ENCODE measurements around the gene SLC1A1.
"Not testable (repeated sequence)": the region's sequence is repeated elsewhere in the genome, so short reads cannot be mapped to it uniquely, and the experiment has no call there.

SLC1A1 gene

GRCh38 chr9:4507306-4508130 lies 17.2 kb downstream of the SLC1A1 start:
- no peak for DNase-seq

DNA sequence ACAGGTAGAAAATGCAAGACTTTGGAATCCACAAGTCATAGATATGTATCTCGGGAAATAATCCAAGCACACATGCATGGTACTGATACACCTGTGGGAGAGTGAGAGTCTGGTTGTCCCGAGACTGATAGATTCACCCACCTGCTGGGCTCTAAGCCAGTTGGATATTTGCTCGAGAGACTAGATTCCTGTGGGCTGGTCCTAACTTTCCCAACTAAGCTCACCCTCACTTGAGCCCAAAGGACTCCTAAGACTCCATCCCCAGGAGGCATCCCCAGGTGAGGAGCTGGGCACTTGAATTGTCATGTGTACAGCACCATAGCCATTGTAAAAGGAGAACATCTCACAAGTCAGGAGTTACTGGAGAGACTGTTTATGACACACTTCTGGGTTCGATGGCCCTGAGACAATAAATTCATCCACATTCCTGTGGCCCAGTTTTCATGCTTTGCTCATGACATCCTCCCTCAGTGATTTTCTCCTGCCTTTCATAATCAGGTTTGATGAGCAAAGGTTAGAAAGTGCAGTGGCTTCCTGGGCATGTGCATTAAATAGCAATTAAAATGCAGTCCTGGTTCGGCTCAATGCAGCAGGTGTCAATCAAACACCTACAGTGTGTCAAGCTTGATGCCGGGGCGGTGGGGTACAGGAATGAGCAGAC lies 18.1 kb downstream of the SLC1A1 start:
- DNase-seq = no peak

DNA sequence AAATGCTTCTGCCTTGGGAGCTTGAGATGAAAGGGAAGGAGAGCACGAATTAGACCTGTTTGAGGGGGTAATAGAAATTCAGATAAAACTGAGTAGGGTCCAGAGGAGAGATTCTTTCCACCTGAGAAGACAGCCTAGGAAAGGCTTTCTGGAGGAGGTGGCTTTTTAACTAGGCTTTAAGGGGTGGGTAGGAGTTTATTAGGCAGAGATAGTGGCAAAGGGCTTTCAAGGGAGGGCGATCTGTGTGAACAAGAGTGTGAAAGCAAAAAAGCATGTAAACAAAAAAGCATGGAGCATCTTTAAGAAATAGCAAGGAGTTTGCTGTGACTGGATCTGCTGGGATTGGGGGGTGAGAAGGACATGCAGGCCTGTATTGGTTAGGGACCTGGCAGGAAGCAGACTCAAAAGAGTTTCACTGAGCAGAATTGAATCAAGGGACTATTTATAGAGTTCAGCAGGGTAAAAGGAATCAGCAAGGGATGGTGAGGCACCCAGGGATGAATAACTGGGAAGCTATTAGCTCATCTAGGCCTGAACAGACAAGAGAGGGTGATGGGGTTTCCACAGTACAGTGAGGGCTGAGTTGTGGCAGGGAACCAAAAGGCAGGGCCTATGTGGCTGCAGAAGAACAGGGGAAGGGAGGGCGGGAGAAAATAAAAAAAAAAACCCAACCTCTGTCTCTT lies 18.8 kb downstream of the SLC1A1 start:
- DNase-seq = no peak

DNA sequence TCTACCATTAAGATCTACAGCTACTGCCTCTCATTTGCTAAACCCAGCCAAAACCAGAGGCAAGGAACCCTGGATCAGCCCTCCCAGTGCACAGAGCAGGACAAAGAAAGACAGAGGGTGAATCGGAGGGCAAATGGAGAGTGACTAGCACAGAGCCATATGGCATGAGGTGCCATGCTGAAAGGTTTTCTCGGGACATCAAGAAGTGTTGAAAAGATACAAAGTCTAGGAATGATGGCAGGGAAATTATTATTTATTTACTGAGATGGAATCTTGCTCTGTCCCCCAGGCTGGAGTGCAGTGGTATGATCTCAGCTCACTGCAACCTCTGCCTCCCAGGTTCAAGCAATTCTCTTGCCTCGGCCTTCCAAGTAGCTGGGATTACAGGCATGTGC lies 19.3 kb downstream of the SLC1A1 start:
- DNase-seq = no peak

- DNase-seq = no peak
Measured at GRCh38 chr9:4510546-4511322, 20.5 kb downstream of the SLC1A1 start.

DNA sequence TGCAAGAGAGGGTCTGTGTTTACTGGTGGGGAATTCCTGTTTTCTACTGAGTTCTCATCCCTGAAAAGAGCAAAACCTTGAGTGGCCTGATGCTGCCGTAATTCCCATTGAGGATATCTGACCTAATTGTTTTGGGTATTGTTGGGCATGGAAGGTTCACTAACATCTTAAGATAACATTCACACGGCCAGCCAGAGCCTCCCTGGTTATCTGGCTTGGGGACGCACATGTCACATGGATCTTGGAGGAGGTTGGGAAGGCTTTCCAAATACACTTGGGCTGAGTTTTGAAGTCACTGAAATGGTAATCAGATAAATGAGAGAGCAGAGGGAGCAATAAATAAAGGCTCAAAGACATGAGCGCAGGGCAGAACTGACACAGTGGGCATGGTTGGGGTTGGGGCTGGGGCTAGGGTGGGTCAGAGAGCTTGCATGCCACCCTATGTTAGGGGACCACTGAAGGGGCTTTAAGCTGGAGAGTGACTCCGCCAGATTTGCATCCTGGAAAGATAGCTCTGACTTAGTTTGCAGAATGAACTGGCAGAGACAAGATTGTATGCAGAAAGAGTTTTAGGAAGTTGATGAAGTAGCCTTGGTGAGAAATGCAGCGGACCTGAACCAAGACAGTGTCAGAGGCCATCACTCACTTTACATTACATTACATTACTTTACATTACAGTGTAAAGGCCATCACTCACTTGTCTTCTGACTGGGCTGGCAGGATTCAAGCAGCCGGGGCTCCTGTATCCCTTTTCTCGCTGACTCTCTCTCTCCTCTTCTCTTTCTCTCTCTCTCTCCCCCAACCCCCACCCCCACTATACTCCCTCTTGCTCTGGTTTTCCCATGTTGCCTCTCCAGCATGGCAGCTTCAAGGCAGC lies 24.2 kb downstream of the SLC1A1 start:
- DNase-seq = no peak

DNA sequence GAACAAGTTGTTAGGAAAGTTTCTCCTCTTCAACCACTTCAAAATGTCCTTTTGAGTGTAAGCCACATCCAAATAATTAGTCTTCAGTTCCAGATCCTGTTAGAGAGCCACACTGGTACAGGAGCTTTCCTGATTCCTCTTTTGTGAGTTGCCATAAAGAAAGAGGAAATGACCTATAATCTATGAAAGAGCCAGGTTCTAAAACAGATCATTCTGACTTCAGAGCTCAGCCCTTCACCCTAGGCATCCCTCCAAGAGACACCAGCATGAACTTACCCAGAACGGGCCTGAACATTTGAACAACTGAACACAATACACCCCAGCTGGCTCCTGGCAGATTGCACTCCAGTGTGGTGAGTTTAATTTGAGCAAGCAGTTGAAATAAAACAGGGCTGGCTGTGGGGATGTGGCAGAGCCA lies 25.7 kb downstream of the SLC1A1 start:
- DNase-seq = no peak

GRCh38 chr9:4517274-4517673 lies 27.0 kb downstream of the SLC1A1 start:
- DNase-seq = no peak

DNA sequence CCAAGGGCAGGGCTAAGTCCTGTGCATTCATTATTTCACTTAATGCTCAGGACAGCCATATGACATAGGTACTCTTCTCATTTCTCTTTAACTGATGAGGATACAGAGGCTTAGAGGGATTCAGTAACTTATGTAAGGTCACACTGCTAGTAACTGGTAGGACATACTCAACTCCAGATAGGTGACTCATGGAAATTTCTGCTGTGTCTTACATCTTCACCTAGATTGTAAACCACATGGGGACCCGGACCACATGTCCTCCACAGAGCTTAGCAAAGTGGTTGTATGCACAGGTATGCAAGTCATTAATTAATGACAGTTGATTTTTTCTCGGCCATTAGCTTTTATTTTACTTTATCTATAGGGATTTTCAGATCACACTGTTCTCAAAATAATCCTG lies 29.3 kb downstream of the SLC1A1 start:
- no peak for DNase-seq

DNA sequence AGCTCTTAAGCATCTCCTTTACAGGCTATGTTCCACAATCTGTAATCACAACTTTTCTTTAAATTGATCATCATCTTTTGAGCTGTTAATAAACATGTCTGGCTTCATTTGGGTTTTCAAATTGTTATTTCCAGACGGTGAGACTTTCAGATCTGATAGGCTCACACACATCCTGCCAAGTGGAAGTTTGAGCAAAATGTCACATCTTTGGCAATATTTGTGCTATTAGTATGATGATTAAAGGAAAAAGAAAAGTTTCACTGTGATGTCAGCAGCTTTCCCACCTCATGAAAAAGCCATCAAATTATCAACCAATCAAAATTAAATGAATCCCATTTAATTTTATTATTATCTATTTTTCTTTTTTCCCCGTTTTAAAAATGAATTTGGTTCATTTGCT lies 29.8 kb downstream of the SLC1A1 start:
- no peak for DNase-seq

DNA sequence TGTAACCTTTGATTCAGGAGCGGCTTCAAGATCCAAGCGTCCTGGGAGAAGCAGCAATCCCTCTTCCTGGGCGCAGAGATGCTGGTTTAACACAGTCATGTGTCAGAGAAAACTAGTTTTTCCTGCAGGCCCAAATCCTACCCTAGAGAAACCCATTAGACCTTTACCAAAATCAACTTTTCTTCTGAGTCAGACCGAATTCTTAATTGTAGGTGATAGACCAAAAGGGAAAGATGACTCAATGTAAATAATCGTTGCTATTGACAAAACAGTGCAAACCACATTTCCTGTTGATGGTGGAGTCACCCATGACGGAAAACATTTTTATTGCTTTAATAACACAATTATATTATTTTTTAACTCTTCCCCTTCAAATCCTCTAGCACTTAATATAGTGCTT lies 40.1 kb downstream of the SLC1A1 start:
- no peak for DNase-seq

DNA sequence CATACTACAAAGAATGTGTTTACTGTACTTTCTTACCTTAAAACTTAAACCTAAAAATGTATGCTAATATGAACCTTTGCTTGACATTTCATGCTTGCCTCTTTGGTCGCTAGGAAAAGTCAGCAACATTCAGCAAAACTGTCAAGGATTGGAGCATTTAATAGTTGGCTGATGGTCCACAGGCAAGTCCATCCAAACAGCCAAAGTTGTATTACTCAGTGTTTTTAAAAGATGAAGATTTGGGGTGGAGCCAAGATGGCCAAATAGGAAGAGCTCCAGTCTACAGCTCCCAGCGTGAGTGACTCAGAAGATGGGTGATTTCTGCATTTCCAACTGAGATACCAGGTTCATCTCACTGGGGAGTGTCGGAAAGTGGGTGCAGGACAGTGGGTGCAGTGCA lies 40.6 kb downstream of the SLC1A1 start:
- DNase-seq = not testable (repeated sequence)

- not testable (repeated sequence) for DNase-seq
Measured at GRCh38 chr9:4531355-4531754, 41.1 kb downstream of the SLC1A1 start.

DNA sequence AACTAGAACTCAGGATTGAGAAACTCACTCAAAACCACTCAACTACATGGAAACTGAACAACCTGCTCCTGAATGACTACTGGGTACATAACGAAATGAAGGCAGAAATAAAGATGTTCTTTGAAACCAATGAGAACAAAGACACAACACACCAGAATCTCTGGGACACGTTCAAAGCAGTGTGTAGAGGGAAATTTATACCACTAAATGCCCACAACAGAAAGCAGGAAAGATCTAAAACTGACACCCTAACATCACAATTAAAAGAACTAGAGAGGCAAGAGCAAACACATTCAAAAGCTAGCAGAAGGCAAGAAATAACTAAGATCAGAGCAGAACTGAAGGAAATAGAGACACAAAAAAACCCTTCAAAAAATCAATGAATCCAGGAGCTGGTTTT lies 43.6 kb downstream of the SLC1A1 start:
- DNase-seq = not testable (repeated sequence)

DNA sequence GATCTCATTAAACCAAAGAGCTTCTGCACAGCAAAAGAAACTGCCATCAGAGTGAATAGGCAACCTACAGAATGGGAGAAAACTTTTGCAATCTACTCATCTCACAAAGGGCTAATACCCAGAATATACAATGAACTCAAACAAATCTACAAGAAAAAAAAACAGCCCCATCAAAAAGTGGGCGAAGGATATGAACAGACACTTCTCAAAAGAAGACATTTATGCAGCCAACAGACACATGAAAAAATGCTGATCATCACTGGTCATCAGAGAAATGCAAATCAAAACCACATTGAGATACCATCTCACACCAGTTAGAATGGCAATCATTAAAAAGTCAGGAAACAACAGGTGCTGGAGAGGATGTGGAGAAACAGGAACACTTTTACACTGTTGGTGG lies 45.9 kb downstream of the SLC1A1 start:
- not testable (repeated sequence) for DNase-seq

GRCh38 chr9:4537581-4537980 lies 47.3 kb downstream of the SLC1A1 start:
- DNase-seq = no peak

DNA sequence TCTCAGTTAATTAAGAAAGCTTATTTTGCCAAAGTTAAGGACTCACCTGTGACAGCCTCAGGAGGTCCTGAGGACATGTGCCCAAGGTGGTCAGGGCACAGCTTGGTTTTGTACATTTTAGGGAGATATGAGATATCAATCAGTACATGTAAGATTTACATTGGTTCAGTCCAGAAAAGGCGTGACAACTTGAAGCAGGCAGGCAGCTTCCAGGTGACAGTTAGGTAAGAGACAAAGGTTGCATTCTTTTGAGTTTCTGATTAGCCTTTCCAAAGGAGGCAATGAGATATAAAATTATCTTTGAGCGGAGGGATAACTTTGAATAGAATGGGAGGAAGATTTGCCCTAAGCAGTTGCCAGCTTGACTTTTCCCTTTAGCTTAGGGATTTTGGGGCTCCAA lies 47.8 kb downstream of the SLC1A1 start:
- no peak for DNase-seq

DNA sequence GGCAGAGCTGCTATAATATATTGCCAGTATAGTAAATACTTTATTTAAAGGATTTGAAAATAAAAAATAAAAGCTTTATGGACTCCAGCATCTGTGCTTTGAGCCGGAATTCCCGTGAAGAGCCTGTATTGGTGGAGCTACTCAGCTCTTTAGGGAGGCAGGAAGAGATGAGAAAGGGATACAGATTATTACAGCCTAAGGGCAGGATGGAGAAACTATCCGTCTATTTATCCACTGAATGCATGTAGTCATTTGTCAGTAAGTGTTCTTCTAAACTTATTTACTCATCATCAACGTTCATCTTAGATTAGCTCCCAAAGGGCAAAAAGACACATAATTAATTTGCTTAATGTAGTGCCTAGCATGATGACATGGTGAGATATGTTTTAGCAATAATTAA lies 48.4 kb downstream of the SLC1A1 start:
- no peak for DNase-seq

DNA sequence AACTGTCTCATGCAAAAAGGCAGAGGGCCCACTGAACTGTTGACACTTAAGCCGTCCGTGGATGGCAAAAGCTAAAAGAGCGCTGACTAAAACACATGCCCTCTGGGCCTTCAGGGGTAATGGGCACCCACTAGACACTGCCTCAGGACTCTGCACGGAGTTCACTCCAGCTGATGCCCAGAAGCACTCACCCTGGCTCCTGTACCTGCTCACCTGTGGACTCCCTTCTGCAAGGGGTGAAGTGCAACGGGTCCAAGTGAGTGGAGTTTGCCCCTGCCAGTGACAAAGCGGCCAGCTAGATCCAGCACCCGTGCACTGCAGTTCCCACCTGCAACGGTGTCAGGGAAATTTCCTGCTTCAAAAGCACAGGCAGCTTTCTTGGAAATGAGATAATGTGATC lies 50.2 kb downstream of the SLC1A1 start:
- DNase-seq = no peak

DNA sequence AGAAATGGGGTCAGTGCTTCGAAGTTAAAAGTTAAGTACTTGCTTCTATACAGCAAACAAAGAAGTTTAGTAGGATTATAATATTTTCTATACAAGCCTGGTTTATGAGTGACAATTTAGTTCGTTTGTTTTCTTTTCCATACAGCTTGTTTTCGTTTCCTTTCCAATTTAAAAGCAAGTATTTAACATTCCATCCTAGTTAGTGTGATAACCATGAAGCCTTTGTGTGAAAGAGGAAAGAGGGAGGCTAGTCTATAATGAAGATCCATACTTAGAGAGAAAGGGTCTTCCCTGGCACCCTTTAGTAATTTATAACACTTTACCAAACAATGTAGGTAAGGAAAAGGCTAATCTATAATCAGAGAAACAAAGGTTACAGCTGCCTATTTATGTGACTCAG lies 51.0 kb downstream of the SLC1A1 start:
- no peak for DNase-seq

- DNase-seq = no peak
Measured at GRCh38 chr9:4541856-4542255, 51.6 kb downstream of the SLC1A1 start.

- DNase-seq = not testable (repeated sequence)
Measured at GRCh38 chr9:4544714-4545113, 54.4 kb downstream of the SLC1A1 start.

Measured in hematopoietic multipotent progenitor cell treated with erythropoietin and hydrocortisone succinate and interleukin-3 and kit ligand, for 6 days (in vitro differentiated cells).